Neural cell (in vitro differentiated cells): ENCODE results near the gene CELA2A. TPM values are rescaled to one million over a fixed set of nuclear protein-coding genes. Genes with fewer than 3 reads are reported as not detected.
"Not testable (repeated sequence)": the region's sequence is repeated elsewhere in the genome, so short reads cannot be mapped to it uniquely, and the experiment has no call there.

Experiments used
- H2AFZ ChIP-seq: fragments of 200-600, 300-800 bp; sonication (generic), shearing (Covaris generic); 2 replicates; pipeline ENCODE4 v1.6.0; 2014; ENCODE audit warnings: low read depth, mild to moderate bottlenecking, antibody characterized with exemption, low read length, moderate library complexity
- H3F3A ChIP-seq: fragments of 200-600 bp; shearing (Covaris generic); 2 replicates; pipeline ENCODE4 v1.6.1; 2016; ENCODE audit warnings: mild to moderate bottlenecking, moderate library complexity, mixed read lengths, antibody characterized with exemption, low read length; ENCODE audit not compliant: insufficient read depth, poor library complexity, severe bottlenecking
- H3K27ac ChIP-seq: fragments of 200-600, 300-800 bp; sonication (generic), shearing (Covaris generic); 2 replicates; pipeline ENCODE4 v1.5.1; 2014; ENCODE audit warnings: mild to moderate bottlenecking, low read length, moderate library complexity
- H3K27me3 ChIP-seq: fragments of 300-800, 200-600 bp; sonication (generic), shearing (Covaris generic); 2 replicates; pipeline ENCODE4 v1.6.0; 2014; ENCODE audit warnings: mild to moderate bottlenecking, low read depth, low read length, moderate library complexity; ENCODE audit not compliant: insufficient read depth
- H3K36me3 ChIP-seq: fragments of 300-800, 200-600 bp; sonication (generic), shearing (Covaris generic); 2 replicates; pipeline ENCODE4 v1.5.1; 2014; ENCODE audit warnings: mild to moderate bottlenecking, antibody characterized with exemption, low read length, moderate library complexity; ENCODE audit not compliant: insufficient read depth
- H3K4me2 ChIP-seq: fragments of 300-800, 200-600 bp; sonication (generic), shearing (Covaris generic); 2 replicates; pipeline ENCODE4 v1.6.0; 2014; ENCODE audit warnings: mild to moderate bottlenecking, low read length
- H3K4me3 ChIP-seq: fragments of 300-800, 200-600 bp; sonication (generic), shearing (Covaris generic); 2 replicates; pipeline ENCODE4 v1.5.1; 2014; ENCODE audit warnings: mild to moderate bottlenecking, low read length, moderate library complexity
- H3K79me2 ChIP-seq: fragments of 200-600 bp; shearing (Covaris generic); replicated peaks from 2 replicates; pipeline ENCODE4 v1.6.0; 2014; ENCODE audit warnings: mild to moderate bottlenecking, low read length, moderate library complexity; ENCODE audit not compliant: insufficient read depth
- H3K9ac ChIP-seq: fragments of 300-800, 200-600 bp; sonication (generic), shearing (Covaris generic); 2 replicates; pipeline ENCODE4 v1.6.1; 2016; ENCODE audit warnings: mild to moderate bottlenecking, low read length, mixed read lengths
- H3K9me2 ChIP-seq: fragments of 200-600 bp; shearing (Covaris generic); 2 replicates; pipeline ENCODE4 v1.6.1; 2016; ENCODE audit warnings: mild to moderate bottlenecking, low read length, mixed read lengths; ENCODE audit not compliant: insufficient read depth
- H3K9me3 ChIP-seq: fragments of 200-600, 300-800 bp; sonication (generic), shearing (Covaris generic); 2 replicates; pipeline ENCODE4 v1.6.1; 2016; ENCODE audit warnings: mild to moderate bottlenecking, mixed run types, low read length, moderate library complexity, mixed read lengths
- H4K20me1 ChIP-seq: fragments of 200-600 bp; shearing (Covaris generic); 2 replicates; pipeline ENCODE4 v1.6.1; 2016; ENCODE audit warnings: mild to moderate bottlenecking, mixed run types; ENCODE audit not compliant: insufficient read depth
- EP300 ChIP-seq: fragments of 450-650 bp; conservative IDR thresholded peaks from 2 replicates; pipeline ENCODE4 v1.6.1; 2014; ENCODE audit warnings: antibody characterized with exemption, mild to moderate bottlenecking, moderate library complexity; ENCODE audit not compliant: poor library complexity, severe bottlenecking
- EZH2 ChIP-seq: fragments of 200-600, 300-800 bp; shearing (Covaris generic), sonication (generic); IDR thresholded peaks from 2 replicates; pipeline ENCODE4 v1.6.1; 2014; ENCODE audit warnings: antibody characterized with exemption, low read length, borderline replicate concordance, mild to moderate bottlenecking; ENCODE audit not compliant: insufficient read depth, poor library complexity, severe bottlenecking
- MXI1 ChIP-seq: fragments of 450-650 bp; conservative IDR thresholded peaks from 2 replicates; pipeline ENCODE4 v1.6.1; 2014; ENCODE audit warnings: antibody characterized with exemption, mild to moderate bottlenecking; ENCODE audit not compliant: poor library complexity, severe bottlenecking
- POLR2AphosphoS5 ChIP-seq: IDR thresholded peaks from 2 replicates; pipeline ENCODE4 v1.6.1; 2012
- RAD21 ChIP-seq: fragments of 450-650 bp; conservative IDR thresholded peaks from 2 replicates; pipeline ENCODE4 v1.6.1; 2014; ENCODE audit warnings: antibody characterized with exemption, mild to moderate bottlenecking, moderate library complexity
- SMC3 ChIP-seq: fragments of 450-650 bp; conservative IDR thresholded peaks from 2 replicates; pipeline ENCODE4 v1.6.1; 2014; ENCODE audit warnings: antibody characterized with exemption, mild to moderate bottlenecking, moderate library complexity; ENCODE audit not compliant: poor library complexity
- TAF1 ChIP-seq: IDR thresholded peaks from 2 replicates; pipeline ENCODE4 v1.6.1; 2012; ENCODE audit warnings: low read depth
- polyA plus RNA-seq: library from polyadenylated mRNA; depleted of rRNA; stranded (reverse); fragments of >200 nt; gene quantifications from 2 replicates; pipeline ENCODE4 v1.2.3, GENCODE V29; 2014
- TF ChIP-seq, protein P1 (sequence below): fragments of 450-650 bp; IDR thresholded peaks from 2 replicates; pipeline ENCODE4 v1.5.1; 2014; ENCODE audit warnings: antibody characterized with exemption, mild to moderate bottlenecking, moderate library complexity; ENCODE audit not compliant: poor library complexity, severe bottlenecking
- TF ChIP-seq, protein P2 (sequence below): IDR thresholded peaks from 2 replicates; pipeline ENCODE4 v1.6.1; 2012; ENCODE audit warnings: borderline replicate concordance

CELA2A gene
- polyA plus RNA-seq, 1 donor from 2014 or later = not detected

DNA sequence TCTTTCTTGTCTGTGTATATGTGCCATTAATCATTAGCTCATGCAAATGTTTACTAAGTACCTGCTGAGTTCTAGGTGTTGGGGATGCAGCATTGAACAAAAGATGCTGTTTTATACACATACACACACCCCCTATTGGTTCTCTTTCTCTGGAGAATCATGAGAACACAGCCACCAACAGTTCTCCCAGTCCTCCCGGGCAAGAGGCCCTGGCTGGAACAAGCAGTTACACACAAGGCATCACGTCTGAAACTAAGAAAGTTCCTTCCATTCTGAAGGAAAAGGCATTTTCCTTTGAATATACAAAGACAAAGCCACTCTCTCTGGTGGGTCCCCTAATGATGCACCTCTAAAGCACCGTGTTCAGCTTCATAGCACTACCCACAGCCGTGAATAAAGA, 56.7 kb downstream of the CELA2A start:
- Histone ChIP-seq H3F3A (no peaks in the 10 kb centered on the region), H3K4me3 (no peak overlapping the region), H3K36me3 (no peaks in the 10 kb centered on the region), H3K9me2 (no peaks in the 10 kb centered on the region), H3K27me3 (no peaks in the 10 kb centered on the region), H4K20me1 (no peaks in the 10 kb centered on the region), H3K4me2 (no peak overlapping the region), H3K9ac (no peak overlapping the region), H3K79me2 (no peaks in the 10 kb centered on the region), H3K27ac (no peak overlapping the region), H2AFZ (no peak overlapping the region), H3K9me3 (no peaks in the 10 kb centered on the region)
- TF ChIP-seq POLR2AphosphoS5 = no peak
- TF ChIP-seq, protein P1, sequence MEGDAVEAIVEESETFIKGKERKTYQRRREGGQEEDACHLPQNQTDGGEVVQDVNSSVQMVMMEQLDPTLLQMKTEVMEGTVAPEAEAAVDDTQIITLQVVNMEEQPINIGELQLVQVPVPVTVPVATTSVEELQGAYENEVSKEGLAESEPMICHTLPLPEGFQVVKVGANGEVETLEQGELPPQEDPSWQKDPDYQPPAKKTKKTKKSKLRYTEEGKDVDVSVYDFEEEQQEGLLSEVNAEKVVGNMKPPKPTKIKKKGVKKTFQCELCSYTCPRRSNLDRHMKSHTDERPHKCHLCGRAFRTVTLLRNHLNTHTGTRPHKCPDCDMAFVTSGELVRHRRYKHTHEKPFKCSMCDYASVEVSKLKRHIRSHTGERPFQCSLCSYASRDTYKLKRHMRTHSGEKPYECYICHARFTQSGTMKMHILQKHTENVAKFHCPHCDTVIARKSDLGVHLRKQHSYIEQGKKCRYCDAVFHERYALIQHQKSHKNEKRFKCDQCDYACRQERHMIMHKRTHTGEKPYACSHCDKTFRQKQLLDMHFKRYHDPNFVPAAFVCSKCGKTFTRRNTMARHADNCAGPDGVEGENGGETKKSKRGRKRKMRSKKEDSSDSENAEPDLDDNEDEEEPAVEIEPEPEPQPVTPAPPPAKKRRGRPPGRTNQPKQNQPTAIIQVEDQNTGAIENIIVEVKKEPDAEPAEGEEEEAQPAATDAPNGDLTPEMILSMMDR = no peak

DNA sequence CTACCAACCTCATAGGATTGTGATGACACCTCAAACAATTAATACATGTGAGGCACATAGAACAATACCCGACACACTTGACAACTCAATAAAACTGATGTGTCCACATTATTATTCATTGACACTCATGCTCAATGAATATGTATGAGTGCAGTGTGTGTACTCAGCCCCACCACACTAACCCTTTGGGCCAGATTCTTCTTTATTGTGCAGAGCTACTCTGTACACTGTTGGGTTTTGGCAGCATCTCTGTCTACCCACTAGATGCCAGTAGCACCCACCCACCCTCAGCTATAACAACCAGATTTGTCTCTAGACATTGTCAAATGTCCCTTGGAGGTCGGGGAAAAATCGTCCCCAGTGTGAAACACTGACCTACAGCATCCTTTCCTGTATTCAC, 57.4 kb downstream of the CELA2A start:
- no peaks in the 10 kb centered on the region for H4K20me1 ChIP-seq
- H3F3A ChIP-seq = no peaks in the 10 kb centered on the region
- H3K79me2 ChIP-seq = no peaks in the 10 kb centered on the region
- no peak overlapping the region for H3K9ac ChIP-seq
- no peaks in the 10 kb centered on the region for H3K9me2 ChIP-seq
- H3K27me3 ChIP-seq = no peaks in the 10 kb centered on the region
- H3K4me3 ChIP-seq = no peak overlapping the region
- no peak overlapping the region for H2AFZ ChIP-seq
- H3K9me3 ChIP-seq = no peaks in the 10 kb centered on the region
- TF ChIP-seq MXI1 = no peak
- no peak for TF ChIP-seq EZH2
- TF ChIP-seq TAF1 = no peak
- TF ChIP-seq, protein P2, sequence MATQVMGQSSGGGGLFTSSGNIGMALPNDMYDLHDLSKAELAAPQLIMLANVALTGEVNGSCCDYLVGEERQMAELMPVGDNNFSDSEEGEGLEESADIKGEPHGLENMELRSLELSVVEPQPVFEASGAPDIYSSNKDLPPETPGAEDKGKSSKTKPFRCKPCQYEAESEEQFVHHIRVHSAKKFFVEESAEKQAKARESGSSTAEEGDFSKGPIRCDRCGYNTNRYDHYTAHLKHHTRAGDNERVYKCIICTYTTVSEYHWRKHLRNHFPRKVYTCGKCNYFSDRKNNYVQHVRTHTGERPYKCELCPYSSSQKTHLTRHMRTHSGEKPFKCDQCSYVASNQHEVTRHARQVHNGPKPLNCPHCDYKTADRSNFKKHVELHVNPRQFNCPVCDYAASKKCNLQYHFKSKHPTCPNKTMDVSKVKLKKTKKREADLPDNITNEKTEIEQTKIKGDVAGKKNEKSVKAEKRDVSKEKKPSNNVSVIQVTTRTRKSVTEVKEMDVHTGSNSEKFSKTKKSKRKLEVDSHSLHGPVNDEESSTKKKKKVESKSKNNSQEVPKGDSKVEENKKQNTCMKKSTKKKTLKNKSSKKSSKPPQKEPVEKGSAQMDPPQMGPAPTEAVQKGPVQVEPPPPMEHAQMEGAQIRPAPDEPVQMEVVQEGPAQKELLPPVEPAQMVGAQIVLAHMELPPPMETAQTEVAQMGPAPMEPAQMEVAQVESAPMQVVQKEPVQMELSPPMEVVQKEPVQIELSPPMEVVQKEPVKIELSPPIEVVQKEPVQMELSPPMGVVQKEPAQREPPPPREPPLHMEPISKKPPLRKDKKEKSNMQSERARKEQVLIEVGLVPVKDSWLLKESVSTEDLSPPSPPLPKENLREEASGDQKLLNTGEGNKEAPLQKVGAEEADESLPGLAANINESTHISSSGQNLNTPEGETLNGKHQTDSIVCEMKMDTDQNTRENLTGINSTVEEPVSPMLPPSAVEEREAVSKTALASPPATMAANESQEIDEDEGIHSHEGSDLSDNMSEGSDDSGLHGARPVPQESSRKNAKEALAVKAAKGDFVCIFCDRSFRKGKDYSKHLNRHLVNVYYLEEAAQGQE = no peak
- no peak for TF ChIP-seq EP300
- TF ChIP-seq RAD21 = no peak
- TF ChIP-seq, protein P1 = no peak
- no peak for TF ChIP-seq SMC3
- no peak for TF ChIP-seq POLR2AphosphoS5
- no peak overlapping the region for H3K4me2 ChIP-seq
- no peak overlapping the region for H3K27ac ChIP-seq
- H3K36me3 ChIP-seq = no peaks in the 10 kb centered on the region

DNA sequence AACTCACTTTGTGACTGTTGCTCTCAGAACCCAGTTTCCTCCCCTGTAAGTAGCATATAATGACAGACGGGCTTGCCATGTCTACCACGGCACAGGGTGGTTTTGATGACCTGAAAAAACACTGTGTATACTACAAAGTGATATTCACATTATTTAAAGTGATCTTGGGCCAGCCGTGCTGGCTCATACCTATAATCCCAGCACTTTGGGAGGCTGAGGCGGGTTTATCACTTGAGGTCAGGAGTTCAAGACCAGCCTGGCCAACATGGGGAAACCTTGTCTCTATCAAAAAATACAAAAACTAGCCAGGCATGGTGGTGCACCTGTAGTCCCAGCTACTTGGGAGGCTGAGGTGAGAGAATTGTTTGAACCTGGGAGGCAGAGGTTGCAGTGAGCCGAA, 58.0 kb downstream of the CELA2A start:
- not testable (repeated sequence) for H3K27me3 ChIP-seq, H3K9me3 ChIP-seq, H3K4me3 ChIP-seq, H3F3A ChIP-seq, H3K4me2 ChIP-seq, H3K9me2 ChIP-seq, H3K36me3 ChIP-seq, H2AFZ ChIP-seq, H4K20me1 ChIP-seq, H3K27ac ChIP-seq, H3K9ac ChIP-seq, H3K79me2 ChIP-seq
